RCC 7860 (cell line): ENCODE results near the gene ESF1.
A peak's percentile ranks its signal among the peaks of the same experiment; 100 is the strongest.

Experiments used
- DNase-seq: peaks from one replicate; pipeline ENCODE4 v3.0.0-alpha.2; 2015; ENCODE audit warnings: low spot score
- FAIRE-seq: peaks from 2 replicates; lab custom pipeline; 2012; peaks lifted over from hg19 to GRCh38; lab: Jason Lieb, UNC

Gene ESF1

GRCh38 chr20:13784893-13785715 is at the start of gene ESF1, which contains the start of gene NDUFAF5:
Gene ESF1 (minus strand): TSS chr20:13784919. CDS start chr20:13783140, 1,779 bp downstream.
Gene NDUFAF5 (plus strand): TSS chr20:13785028. CDS start chr20:13785069, 41 bp downstream.
- DNase-seq (peak; percentile 90), FAIRE-seq (peak; percentile 49)

- DNase-seq, result no peak
- FAIRE-seq, result no peak
These were observed 46.8 kb upstream of the ESF1 start for GRCh38 chr20:13831476-13831875.

GRCh38 chr20:13825465-13825864 is 40.7 kb upstream of the ESF1 start:
- no peak for FAIRE-seq
- DNase-seq, result no peak

GRCh38 chr20:13824459-13824858 is 39.7 kb upstream of the ESF1 start:
- FAIRE-seq (no peak), DNase-seq (no peak)

- no peak for DNase-seq
- no peak for FAIRE-seq
These were observed 37.7 kb upstream of the ESF1 start for GRCh38 chr20:13822459-13822858.

- DNase-seq (no peak), FAIRE-seq (no peak)
These were observed 37.2 kb upstream of the ESF1 start for GRCh38 chr20:13821876-13822275.

GRCh38 chr20:13819885-13820645 is 35.3 kb upstream of the ESF1 start:
- no peak for FAIRE-seq
- peak; percentile 49 for DNase-seq

GRCh38 chr20:13817342-13817741 is 32.6 kb upstream of the ESF1 start:
- DNase-seq, result no peak
- no peak for FAIRE-seq

- no peak for FAIRE-seq
- no peak for DNase-seq
These were observed 32.0 kb upstream of the ESF1 start for GRCh38 chr20:13816757-13817156.

- FAIRE-seq (no peak), DNase-seq (no peak)
These were observed 30.0 kb upstream of the ESF1 start for GRCh38 chr20:13814672-13815071.

- no peak for FAIRE-seq
These were observed 29.2 kb upstream of the ESF1 start for GRCh38 chr20:13813910-13814309.

GRCh38 chr20:13810446-13810845 is 25.7 kb upstream of the ESF1 start:
- FAIRE-seq (no peak), DNase-seq (no peak)

More at GRCh38 chr20:13813910-13814309, 29.2 kb upstream of the ESF1 start:
- no peak for DNase-seq

- DNase-seq, result no peak
- no peak for FAIRE-seq
These were observed 25.1 kb upstream of the ESF1 start for GRCh38 chr20:13809855-13810254.

GRCh38 chr20:13809373-13809772 is 24.7 kb upstream of the ESF1 start:
- DNase-seq (no peak), FAIRE-seq (no peak)

- DNase-seq (peak; percentile 51), FAIRE-seq (no peak)
These were observed 16.0 kb upstream of the ESF1 start for GRCh38 chr20:13800728-13801134.

GRCh38 chr20:13799974-13800373 is 15.3 kb upstream of the ESF1 start:
- FAIRE-seq, result no peak
- DNase-seq, result no peak

GRCh38 chr20:13799040-13799439 is 14.3 kb upstream of the ESF1 start:
- DNase-seq (no peak), FAIRE-seq (no peak)

- DNase-seq (no peak), FAIRE-seq (no peak)
These were observed 9.9 kb upstream of the ESF1 start for GRCh38 chr20:13794667-13795066.

- FAIRE-seq (no peak), DNase-seq (no peak)
These were observed 8.3 kb upstream of the ESF1 start for GRCh38 chr20:13793001-13793400.

- DNase-seq, result no peak
- no peak for FAIRE-seq
These were observed 7.1 kb upstream of the ESF1 start for GRCh38 chr20:13791540-13792459.

- DNase-seq (no peak), FAIRE-seq (no peak)
These were observed 6.0 kb upstream of the ESF1 start for GRCh38 chr20:13790708-13791107.
